ENCODE data around the gene R3HDM1.

GRCh38 chr2:135732561-135732960, 201.3 kb downstream of the R3HDM1 start:
- TF ChIP-seq CTCF (IDR thresholded peaks at IDR 0.05) = no peak
- no peak for TF ChIP-seq POLR2A (IDR thresholded peaks at IDR 0.05)

Measured in body of pancreas (tissue), 4 donors.